ENCODE measurements around the gene PPFIA2. TPM values are rescaled to one million over a fixed set of nuclear protein-coding genes. Genes with fewer than 3 reads are reported as not detected.

The PPFIA2 gene
- total RNA-seq = not detected

DNA sequence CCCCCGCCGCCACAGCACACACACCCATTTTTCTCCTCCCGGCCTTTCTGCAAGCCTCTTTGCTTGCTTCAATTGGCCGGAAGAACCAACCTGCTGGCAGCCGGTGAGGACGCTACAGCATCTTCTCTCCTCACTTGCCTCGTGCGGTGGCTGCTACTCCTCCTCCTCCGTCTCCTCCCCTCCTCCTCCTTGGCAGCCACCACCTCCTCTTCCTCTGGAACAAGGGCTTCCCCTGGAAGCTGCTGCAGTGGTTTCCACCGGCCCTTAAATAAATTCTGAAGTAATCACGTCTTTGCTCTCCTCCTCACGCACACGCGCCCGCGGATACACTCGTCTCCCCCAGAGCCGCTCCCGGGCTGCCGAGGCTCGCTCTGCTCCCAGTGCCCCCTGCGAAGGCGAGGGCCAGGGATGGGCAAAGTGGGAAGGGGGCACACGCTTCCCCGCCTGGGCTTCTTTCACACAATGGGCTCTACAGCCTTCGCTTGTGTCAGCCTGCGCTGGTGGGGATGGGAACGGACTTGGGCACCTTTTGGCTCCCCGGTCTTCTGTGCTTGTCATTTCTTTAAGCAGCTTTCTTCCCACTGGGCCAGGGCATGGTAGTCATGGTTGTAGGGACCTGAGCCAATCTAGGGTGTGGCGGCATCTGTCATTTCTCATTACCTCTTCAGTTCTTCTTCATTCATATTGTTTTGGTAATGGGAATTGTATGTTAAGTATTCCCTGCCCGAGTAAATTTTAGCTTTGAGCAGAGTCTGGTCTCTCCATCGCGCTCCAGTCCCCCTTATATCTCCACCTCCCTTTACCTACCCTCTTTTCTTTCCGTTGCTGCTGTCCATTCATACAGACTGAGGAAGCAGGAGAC, at the start of gene PPFIA2:
Gene PPFIA2 (minus strand): TSS at position 161 of the 862 bp plus-strand sequence.
- no peak for DNase-seq

GRCh38 chr12:81800298-81801148, 41.4 kb upstream of the PPFIA2 start:
- no peak for DNase-seq

DNA sequence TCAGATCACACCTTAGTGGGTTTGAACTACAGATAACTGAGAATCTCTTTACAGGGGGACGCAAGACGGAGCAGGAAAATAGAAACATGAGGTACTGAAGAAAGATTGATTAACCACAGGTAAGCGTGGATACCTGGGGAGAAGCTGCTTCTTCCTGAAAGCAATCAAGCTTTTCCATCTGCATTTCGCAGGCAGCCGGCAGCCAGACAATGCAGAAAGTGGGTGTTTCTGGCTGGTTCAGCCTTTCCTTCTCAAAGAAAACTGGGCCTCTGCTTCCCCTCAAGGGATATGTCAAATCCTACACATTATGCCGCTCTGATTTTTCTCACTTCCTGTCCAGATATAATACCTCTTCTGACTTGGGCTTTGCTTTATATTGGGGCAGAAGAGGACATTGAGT, 39.1 kb upstream of the PPFIA2 start:
- no peak for DNase-seq

DNA sequence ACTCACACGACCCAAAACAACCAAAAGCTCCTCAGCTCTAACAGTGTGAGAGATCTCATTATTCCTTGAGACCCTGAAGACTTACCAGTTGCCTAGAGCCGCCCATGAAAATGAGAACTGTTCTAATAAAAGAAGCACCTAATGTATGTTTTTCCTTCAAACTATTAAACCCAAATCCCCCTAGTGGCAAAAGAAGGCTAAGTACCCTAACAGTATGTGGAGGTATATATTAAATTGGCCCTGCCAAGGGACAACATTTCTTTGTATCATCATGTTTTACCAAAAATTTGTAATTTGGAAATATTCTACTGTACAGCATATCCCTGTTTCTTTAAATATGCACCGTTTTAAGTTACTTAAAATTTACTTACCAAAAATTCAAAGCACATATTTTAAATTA, 38.0 kb upstream of the PPFIA2 start:
- DNase-seq = no peak

GRCh38 chr12:81792666-81793065, 33.5 kb upstream of the PPFIA2 start:
- DNase-seq = no peak

- DNase-seq = no peak
These were observed 20.1 kb upstream of the PPFIA2 start for GRCh38 chr12:81779216-81779615.

GRCh38 chr12:81778719-81779118, 19.6 kb upstream of the PPFIA2 start:
- DNase-seq = no peak

DNA sequence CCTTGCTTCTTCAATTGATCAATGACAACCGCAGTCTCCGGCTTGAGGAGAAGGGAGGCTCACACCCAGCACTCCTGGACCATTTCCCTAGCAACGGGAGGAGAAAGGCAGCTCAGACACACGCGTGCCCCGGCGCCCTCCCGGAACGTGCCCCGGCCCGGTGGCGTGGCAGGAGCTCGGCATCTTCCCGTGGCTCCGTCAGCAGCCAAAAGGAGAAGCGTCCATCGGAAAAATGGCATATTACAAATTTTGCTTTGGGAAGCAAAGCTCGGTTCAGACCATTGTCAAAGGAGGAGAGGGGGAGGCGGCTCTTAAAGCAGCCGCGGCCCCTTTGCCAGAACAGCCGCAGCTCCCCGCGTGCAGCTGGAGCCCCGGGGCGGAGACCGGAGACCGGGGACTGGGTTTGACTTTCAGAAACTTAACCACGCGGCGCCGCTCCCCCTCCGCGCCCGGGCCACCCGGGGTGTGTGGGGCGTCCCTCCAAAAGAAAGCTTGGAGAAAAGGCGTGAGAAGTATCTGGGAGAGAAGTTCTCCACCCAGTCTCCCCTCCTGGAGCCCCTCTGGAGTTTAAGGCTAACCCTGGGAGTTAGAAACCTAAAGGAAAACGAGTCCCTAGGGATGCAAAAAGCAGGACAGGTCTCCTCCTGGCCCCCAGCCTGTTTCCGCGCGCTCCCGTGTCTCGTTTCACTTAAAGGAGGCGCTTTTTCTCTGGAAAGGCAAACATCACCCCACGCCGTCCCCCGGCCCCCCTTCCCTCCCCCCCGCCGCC, 545 bp downstream of the PPFIA2 start:
- no peak for DNase-seq

- no peak for DNase-seq
These were observed 1.3 kb downstream of the PPFIA2 start for GRCh38 chr12:81757731-81758365.

DNA sequence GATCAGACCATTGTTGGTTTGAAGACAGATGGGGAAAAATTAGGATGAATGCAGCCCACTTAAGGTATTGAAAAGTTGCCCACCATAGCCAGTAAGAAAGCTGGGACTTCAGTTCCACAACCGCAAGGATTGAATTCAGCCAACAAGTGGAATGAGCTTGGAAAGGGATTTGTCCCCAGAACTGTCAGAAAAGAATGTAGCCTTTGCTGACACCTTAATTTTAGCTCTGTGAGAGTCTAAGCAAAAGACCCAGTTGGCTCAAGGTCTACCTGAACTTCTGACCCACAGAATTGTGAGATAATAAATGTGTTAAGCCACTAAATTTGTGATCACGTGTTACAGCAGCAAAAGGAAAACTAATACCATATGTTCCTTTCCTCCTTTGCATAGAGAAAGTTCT, 29.4 kb downstream of the PPFIA2 start:
- DNase-seq = no peak

DNA sequence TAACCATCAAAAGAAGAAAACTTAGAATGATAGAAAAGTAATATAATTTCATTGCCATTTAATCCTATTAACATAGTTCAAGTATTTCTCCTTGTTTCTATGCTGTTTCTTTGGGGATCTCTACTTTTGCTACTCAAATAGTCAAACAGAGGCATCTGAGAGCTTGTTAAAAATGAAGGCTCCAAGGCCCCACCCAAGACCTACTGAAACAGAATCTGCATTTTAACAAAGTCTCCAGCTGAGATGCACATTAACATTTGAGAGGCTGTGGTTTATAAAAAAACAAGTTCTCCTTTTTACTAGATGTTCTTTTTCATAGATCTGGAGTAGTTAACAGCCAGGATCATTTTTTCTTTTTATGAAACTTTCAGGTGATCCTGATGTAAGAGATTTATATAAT, 31.8 kb downstream of the PPFIA2 start:
- DNase-seq = no peak

GRCh38 chr12:81726634-81727033, 32.5 kb downstream of the PPFIA2 start:
- DNase-seq = no peak

GRCh38 chr12:81723361-81723760, 35.8 kb downstream of the PPFIA2 start:
- no peak for DNase-seq

DNA sequence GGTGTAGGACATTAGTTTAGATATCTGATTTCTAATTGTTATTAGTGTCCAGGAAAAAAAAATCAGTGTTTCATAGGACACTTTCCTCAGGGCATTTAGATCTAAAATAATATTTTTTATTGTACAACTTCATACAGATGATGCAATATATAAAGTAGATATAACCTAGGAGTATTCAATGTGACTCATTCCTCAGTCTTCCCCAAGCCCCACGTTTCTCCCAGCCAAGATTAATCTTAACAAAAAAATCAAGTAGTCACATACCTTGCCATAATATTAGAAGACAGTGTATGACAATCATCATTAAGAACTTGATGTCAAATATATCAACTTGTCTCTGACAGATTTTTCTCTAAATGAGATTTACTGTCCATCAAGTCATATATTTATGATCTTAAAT, 37.1 kb downstream of the PPFIA2 start:
- no peak for DNase-seq

- no peak for DNase-seq
These were observed 40.5 kb downstream of the PPFIA2 start for GRCh38 chr12:81718616-81719015.

- DNase-seq = no peak
These were observed 46.6 kb downstream of the PPFIA2 start for GRCh38 chr12:81712536-81712935.

DNA sequence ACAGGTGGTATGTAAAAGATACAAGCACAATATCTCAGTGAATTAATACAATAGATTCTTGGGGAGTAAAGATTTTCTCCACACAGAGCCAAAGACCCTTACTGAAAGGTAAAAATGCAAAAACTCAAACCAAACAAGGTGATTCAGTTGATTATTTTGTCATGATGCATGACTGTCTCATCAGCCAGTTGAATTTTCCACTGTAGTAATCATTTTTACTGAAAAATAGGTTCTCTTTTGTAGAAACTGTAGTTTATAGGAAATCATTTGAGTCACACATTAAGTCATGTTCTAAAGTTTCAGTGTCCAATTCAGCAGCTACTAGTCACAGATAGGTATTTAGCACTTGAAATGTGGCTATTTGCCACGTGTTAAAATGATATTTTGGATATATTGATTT, 53.6 kb downstream of the PPFIA2 start:
- DNase-seq = no peak

DNA sequence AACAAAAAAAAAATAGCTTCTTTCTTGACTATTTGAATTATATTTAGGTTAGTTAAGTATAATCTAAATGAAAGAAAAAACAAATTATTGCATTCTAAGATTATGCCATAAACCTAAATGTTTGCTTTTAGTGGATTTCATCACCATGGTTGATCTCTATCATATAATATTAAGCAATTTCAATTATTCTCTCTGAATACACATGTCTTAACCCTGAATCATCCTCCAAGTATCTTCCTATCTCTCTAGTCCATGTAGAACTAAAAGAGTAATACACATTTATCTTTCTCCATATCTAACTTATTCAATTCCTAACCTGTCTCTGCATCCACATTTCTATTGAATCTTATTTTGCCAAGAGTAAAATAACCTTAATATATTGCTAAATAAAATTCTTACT, 59.6 kb downstream of the PPFIA2 start:
- DNase-seq = no peak

DNA sequence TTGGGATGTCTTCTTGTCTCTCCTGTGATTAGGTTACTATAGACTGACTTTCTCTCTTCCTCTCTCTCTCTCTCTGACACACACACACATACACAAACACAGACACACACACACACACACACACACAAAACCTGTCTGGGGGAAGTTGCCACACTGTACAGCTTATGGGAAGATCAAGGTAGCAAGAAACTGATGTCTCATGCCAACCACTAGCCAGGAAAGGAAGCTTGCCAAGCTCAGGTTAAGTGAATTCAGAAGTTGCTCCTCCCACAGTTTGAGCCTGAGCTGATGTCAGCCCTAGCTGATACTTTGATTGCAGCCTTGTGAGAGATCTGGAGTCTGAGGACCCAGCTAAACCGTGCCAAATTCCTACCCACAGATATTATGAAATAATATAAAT, 67.1 kb downstream of the PPFIA2 start:
- no peak for DNase-seq

- no peak for DNase-seq
These were observed 75.3 kb downstream of the PPFIA2 start for GRCh38 chr12:81683881-81684280.

GRCh38 chr12:81679614-81680013, 79.5 kb downstream of the PPFIA2 start:
- no peak for DNase-seq

DNA sequence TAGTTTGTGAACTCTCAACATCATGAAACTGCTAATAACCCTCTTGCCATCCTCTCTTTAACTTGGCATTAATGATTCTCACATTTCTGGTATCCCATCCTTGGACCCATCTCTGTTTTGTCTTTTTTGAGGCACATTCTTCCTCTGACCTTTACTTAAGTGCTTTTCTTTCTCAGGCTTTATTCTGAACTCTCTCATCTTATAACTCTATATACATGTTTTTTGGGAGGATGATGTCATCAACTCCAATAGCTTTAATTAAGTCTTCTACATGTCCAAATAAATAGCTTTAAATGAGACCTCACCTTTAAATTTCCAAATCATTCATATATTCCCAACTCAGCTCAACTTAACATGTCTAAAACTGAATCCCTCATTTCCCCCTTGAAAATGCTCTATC, 88.4 kb downstream of the PPFIA2 start:
- no peak for DNase-seq

- no peak for DNase-seq
These were observed 90.7 kb downstream of the PPFIA2 start for GRCh38 chr12:81668475-81668874.
